GM13977 (cell line): ENCODE data around the gene LMF1.

Experiments
- DNase-seq: peaks from one replicate; pipeline ENCODE4 v3.0.0; 2012; ENCODE audit warnings: low spot score
- in situ Hi-C: fragments of 300-500 bp; cut with MboI; formaldehyde crosslinking; loops from one replicate; pipeline ENCODE4 v1.12.0; 2022; ENCODE audit warnings: low sequenced_read_pairs, low pct_unique_long_range_greater_than_20kb, mixed read lengths, inconsistent platforms; ENCODE audit not compliant: unreplicated experiment
- TF ChIP-seq, protein P1 (sequence below): IDR thresholded peaks from 2 replicates; pipeline ENCODE4 v1.5.1; 2012; ENCODE audit warnings: mild to moderate bottlenecking, control low read depth; ENCODE audit not compliant: insufficient read depth; ENCODE audit errors: extremely low read depth, missing control alignments

LMF1 gene

DNA sequence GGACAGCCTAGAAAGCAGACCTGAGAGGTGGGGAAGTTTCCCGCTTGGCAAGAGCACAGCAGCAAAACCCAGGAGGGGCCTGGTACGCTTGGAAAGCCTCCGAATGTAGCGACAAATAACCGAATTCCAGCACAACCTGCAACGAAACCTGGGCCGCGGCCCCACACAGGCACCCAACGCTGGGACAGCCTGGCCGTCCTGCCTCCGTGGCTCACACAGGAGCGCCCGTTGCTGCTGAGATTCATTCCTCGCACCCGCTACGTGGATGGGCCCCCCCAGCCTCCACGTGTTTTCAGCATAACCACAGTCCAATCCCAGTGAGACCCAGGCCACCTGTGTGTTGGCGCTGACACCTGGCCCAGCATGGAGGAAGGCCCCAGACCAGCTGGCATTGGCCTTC, 42.9 kb downstream of the LMF1 start:
- DNase-seq = no peak
- TF ChIP-seq, protein P1, sequence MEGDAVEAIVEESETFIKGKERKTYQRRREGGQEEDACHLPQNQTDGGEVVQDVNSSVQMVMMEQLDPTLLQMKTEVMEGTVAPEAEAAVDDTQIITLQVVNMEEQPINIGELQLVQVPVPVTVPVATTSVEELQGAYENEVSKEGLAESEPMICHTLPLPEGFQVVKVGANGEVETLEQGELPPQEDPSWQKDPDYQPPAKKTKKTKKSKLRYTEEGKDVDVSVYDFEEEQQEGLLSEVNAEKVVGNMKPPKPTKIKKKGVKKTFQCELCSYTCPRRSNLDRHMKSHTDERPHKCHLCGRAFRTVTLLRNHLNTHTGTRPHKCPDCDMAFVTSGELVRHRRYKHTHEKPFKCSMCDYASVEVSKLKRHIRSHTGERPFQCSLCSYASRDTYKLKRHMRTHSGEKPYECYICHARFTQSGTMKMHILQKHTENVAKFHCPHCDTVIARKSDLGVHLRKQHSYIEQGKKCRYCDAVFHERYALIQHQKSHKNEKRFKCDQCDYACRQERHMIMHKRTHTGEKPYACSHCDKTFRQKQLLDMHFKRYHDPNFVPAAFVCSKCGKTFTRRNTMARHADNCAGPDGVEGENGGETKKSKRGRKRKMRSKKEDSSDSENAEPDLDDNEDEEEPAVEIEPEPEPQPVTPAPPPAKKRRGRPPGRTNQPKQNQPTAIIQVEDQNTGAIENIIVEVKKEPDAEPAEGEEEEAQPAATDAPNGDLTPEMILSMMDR = no peak
- in situ Hi-C loops = no loop called here

- in situ Hi-C loops = no loop called here
- TF ChIP-seq, protein P1 = no peak
- no peak for DNase-seq
Observed at GRCh38 chr16:927406-927805, 43.4 kb downstream of the LMF1 start.

DNA sequence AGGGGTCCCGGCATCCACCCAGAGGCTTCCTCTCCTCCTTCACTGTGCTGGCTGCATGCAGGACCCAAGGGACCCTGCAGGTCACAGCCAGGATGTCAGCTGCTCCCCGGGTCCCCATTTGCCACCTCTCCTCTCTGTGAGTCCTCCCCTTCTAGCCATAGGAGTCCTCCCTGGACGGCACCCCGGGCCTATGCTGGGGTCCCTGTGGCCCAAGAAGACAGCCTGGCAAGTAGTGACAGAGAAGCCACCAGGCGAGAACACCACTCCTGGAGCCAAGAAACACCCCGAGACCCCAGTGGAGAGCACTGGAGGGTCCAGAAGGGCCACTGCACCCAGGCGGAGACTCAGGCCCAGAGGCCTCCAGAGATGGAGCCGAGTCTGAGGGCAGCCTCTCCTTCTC, 44.1 kb downstream of the LMF1 start:
- TF ChIP-seq, protein P1 = no peak
- no peak for DNase-seq
- in situ Hi-C loops = no loop called here

DNA sequence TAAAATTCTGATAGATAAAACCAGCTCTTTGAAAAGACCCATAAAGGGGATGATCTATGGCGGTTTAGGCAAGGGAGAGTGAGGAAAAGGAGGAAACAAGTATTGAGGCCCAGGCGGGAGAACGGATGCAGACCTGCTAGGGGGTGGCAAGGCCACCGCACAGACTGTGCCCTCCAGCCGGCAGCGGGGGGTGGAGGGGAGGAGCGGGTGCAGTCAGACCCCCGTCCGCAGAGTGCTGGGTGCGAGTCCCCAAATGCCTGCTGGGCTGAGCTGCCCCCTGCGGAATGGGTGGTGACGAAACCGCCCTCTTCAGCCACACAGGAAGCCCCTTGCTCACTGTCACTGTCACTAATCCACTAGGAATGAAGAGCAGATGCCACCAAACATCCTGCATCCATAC, 46.0 kb downstream of the LMF1 start:
- DNase-seq = no peak
- TF ChIP-seq, protein P1 = no peak
- in situ Hi-C loops = no loop called here

- DNase-seq = no peak
- TF ChIP-seq, protein P1 = no peak
- in situ Hi-C loops = no loop called here
Observed at GRCh38 chr16:924063-924462, 46.7 kb downstream of the LMF1 start.

DNA sequence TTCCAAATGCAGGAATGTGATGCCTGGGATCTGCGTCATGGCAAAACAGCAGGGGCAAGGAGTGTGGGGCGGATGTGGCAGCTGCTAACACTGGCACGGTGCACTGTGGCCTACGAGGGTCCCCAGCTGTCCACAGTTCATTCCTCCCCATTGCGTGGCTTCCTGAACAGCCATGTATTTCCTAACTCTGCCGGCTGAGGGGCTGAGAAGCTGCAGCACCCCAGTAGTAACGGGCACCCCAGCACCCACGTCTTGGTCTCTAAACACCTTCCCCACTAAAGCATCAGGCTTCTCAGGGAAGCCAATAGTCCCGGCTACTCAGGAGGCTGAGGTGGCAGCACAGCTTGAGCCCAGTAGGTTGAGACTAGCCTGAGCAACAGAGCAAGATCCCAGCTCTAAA, 47.6 kb downstream of the LMF1 start:
- DNase-seq = no peak
- TF ChIP-seq, protein P1 = no peak
- in situ Hi-C loops = no loop called here

GRCh38 chr16:922051-922450, 48.7 kb downstream of the LMF1 start:
- TF ChIP-seq, protein P1 = no peak
- in situ Hi-C loops = no loop called here
- DNase-seq = no peak
